Mesenteric fat pad (tissue), 1 donor: ENCODE results near the gene KHK. TPM values are rescaled to one million over a fixed set of nuclear protein-coding genes. Genes with fewer than 3 reads are reported as not detected.

Experiments used
- DNase-seq: peaks from one replicate; pipeline ENCODE4 v3.0.0-alpha.2; 2020; ENCODE audit warnings: low spot score
- total RNA-seq: library from RNA; stranded (reverse); fragmentation: NEBNext Ultra II Directional; extraction: Animal tissue kit (Norgen Biotek cat#: 25700); gene quantifications from one replicate; pipeline ENCODE4 v1.2.1, GENCODE V29; 2021
- donor health status: DM: yes; HTN: yes; CAD: no.

KHK gene
- total RNA-seq, 1 donor from 2014 or later: 4.7 TPM

- DNase-seq: no peak
These were observed 39.7 kb downstream of the KHK start for GRCh38 chr2:27126252-27126710.

GRCh38 chr2:27127883-27128667 lies 41.5 kb downstream of the KHK start:
- no peak for DNase-seq

- DNase-seq: no peak
These were observed 42.3 kb downstream of the KHK start for GRCh38 chr2:27128668-27129571.

GRCh38 chr2:27130396-27130795 lies 43.8 kb downstream of the KHK start:
- DNase-seq: no peak

GRCh38 chr2:27131429-27131828 lies 44.9 kb downstream of the KHK start:
- no peak for DNase-seq

DNA sequence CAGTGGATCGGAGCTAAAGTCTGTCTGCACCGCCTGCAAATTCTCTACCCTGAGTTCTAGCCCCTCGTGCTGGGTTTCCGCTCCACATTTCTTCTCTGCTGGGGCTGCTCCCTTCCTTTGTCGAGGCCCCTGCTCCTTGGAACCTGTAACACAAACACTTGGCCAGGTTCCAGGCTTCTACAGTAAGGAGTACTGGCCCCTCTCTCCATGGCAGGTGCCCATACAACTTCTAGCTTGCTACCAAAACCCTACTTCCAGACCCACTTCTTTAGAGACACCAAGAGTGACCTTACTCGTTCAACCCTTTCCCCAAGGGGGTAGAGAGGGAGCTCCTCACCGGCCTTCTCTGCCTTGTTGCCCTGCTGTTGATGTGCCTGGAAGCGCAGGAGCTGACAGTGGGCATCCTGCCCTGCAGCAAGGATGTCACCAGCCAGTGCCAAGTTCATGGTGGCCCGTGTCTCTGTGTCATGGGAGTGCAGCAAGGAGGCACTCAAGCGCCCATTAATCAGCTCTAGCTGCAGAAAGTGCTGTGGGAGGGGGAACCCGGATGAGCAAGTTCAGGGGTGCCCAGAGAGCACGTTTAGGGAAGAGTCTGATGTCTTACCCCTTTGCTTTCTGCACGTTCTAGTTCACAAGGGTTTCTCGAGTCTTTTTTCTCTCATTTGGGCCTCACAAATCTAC lies 46.8 kb downstream of the KHK start:
- DNase-seq: no peak

GRCh38 chr2:27133905-27134780 lies 47.6 kb downstream of the KHK start, which contains the start of gene PREB:
TSS of gene PREB (minus strand) at chr2:27134636. CDS start at chr2:27134421, 215 bp downstream.
- DNase-seq: peak; percentile 100

DNA sequence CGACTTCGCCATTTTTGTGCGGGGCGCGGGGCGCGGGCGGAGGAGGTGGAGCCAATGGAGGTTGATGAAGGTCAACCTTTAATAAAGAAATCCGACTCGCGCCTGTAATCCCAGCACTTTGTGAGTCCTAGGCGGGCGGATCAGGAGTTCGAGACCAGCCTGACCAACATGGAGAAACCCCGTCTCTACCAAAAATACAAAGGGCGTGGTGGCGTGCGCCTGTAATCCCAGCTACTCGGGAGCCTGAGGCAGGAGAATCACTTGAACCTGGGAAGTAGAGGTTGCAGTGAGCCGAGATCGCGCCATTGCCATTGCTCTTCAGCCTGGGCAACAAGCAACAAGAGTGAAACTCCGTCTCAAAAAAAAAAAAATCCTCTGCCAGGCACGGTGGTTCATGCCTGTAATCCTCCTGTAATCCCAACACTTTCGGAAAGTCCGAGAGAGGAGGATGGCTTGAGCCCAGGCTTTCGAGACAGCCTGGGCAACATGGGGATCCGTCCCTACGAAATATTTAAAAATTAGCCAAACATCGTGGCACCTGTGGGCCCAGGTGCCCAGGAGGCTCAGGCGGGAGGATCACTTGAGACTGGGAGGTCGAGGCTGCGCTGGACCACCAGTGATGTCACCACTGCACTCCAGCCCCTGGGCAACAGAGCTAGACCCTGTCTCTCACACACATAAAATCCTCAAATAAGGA lies 48.4 kb downstream of the KHK start:
- DNase-seq: no peak

DNA sequence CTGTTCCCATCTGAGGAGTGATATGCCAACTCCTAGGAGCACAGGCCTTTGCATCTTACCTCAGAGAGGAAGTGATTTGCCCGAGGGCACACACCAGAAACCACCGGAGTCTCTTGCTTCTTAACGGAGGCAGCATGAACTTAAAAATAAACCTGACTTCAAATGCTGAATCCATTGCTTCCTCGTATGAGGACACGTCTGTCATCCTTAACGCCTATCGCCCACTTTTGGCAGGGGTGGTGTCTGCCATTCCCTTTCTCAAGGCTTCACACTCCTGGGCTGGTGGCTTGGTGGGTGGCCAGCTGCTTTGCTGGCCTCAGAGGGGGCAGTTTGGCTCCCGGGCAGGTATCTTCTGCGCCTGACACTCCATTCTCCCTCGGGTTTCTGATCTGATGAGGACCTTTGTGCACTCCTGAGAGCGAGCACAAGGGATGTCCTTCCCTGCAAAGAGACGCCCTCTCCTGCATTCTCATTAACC lies 48.9 kb downstream of the KHK start:
- no peak for DNase-seq

DNA sequence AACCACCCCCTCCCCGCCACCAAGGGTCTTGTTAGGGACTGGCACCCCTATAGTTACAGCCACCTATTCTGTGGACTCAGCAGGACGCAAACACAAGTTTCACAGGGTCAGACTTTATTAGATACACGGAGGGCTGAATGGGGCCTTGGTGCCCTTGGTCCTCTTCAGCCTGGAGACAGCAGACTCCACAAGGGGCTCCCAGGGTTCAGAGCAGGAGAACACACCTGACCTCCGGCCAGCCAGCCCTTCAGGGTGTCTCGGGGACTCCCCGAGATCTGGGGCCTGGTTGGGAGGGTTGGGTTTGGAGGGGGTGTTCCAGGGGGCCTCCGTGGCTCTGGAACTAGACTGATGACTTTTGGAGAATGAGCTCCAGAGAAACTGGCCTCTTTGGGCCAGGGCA lies 50.2 kb downstream of the KHK start:
- no peak for DNase-seq

- no peak for DNase-seq
These were observed 50.9 kb downstream of the KHK start for GRCh38 chr2:27137322-27137935.

DNA sequence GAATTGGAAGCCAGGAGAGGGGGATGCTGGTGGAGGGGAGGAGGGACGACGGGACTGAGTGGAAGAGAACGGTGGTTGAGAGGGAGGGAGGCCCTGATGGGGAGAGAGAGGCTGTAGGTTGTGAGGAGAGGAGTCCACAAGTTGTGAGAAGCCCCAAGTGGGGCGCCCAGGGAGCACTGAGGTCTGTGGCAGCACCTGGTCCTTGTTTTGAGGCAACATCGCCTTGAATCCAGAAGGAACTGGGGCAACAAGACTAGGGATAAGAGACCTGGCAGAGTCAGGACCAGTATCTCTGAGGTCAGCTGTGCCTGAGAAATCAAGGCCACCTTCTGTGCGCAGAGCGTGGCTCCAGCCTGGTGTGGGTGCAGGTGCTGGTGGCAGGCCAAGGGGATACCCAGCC lies 51.5 kb downstream of the KHK start:
- no peak for DNase-seq

DNA sequence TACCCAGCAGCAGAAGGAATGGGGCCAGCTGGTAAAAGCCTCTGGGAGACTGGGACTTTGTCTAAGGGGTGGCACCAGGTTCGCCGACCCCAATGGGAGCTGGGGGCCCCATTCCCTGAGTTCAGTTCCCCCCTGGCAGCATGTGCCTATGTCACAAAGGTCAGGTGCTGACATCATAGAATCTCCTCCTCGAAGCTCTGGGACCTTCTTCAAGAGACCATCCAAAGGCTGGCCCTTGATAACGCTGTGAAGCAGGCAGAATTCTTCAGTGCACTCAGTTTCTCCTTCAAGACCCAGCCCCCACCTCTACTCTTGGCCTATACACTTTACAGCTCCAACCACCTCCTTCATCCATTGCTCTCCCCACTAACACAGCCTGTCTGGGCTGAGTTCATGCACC lies 52.7 kb downstream of the KHK start, which contains the start of gene PRR30:
Gene PRR30, minus strand, starts transcription at position 101 of the 400 bp plus-strand sequence. CDS start 1,081 bp downstream, outside the sequence.
- no peak for DNase-seq

DNA sequence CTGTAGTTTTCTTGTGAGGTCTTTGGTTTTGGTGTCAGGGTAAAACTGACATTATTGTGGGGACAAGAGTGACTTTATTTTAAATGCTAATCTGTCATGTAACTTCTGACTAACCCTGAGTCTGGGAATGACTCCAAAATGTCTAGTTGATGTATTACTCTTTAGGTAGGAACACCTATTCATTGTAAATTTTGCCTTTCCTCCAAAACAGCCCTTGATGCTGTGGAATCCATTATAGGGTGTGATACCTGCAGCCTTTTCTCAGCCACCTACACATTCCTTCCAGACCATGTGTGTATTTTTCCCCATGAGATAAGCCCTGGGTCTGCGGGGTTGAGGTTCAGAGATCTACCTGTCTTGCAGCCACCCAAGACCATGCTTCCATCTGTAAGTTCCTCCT lies 56.7 kb downstream of the KHK start:
- DNase-seq: no peak

DNA sequence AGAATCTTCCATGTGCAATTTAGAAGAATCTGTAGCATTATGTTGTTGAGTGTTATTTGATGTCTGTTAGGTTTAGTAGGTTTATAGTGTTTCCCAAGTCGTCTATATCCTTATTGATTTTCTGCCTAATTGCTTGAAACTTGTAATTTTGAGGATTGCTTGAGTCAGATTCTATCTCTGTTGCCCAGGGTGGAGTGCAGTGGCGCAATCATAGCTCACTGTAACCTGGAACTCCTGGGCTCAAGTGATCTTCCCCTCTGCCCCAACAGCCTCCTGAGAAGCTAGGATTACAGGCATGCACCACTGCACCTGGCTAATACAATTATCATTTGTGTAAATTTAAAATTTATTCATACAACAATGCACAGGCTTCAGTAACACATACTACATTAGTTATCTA lies 59.1 kb downstream of the KHK start:
- DNase-seq: no peak

DNA sequence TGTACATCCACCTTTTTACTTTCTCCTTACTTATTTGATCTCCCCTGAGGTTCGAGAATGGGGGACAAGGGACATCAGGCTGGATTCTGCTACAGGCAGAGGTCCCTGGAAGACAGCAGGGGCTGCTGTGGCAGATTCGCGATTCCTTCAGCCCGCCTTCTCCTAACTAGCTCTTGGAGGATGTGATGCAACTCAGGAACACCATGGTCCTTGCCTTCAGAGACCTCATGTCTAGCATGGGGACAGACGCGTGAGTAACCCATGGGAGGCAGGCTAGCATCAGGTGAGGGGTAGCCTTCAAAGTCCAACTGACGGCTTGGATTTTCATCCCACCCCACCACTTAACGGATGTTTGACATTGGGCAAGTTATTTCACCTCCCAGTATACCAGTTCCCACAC lies 61.4 kb downstream of the KHK start:
- no peak for DNase-seq

DNA sequence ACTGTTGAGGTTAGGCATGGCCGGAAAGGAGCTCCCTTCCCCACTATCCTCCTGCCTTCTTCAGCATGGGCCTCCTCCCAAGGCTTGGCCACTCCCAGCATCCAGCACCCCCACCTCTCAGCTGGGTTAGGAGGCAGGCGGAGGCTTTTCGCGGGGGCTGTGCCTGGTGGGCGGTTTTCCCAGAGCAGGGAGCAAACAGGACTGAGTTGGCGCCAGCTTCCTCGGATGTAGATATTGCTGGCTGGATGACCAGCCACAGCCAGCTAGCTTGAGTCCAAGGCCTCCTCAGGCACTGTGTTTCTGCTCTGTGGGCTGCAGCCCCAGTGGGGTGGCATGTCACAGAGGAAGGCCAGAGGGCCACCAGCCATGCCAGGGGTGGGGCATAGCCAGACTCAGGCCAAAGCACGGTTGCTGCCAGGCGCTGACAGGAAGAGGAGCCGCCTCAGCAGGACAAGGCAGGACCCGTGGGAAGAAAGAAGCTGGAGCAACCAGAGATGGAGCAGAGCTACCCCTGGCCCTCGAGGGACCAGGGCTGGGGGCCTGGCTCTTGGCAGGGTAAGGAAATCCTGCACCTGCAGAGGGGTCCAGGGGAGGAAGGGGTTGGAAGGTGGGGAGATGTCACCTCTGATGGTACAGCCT lies 62.3 kb downstream of the KHK start, which contains the start of gene TCF23:
Gene TCF23, plus strand, starts transcription at position 204 of the 639 bp plus-strand sequence. Its CDS starts 130 bp downstream, at position 334.
- no peak for DNase-seq

- no peak for DNase-seq
These were observed 63.2 kb downstream of the KHK start for GRCh38 chr2:27149570-27150405.
